Medulla oblongata (tissue), 1 donor: Measurements from ENCODE around the gene PER2.
"Not testable (repeated sequence)": the region's sequence is repeated elsewhere in the genome, so short reads cannot be mapped to it uniquely, and the experiment has no call there.

Source experiments
- DNase-seq: peaks from one replicate; pipeline ENCODE4 v3.0.0-alpha.2; 2015; ENCODE audit errors: extremely low spot score

Gene PER2

GRCh38 chr2:238288650-238289573 is 502 bp upstream of the PER2 start:
- DNase-seq = peak; percentile 98

- no peak for DNase-seq
These were observed 1.2 kb downstream of the PER2 start for GRCh38 chr2:238286987-238287736.

- DNase-seq = peak; percentile 66
These were observed 1.9 kb downstream of the PER2 start for GRCh38 chr2:238286551-238286950.

- peak; percentile 40 for DNase-seq
These were observed 2.3 kb downstream of the PER2 start for GRCh38 chr2:238286095-238286494.

GRCh38 chr2:238285653-238286082 is 2.7 kb downstream of the PER2 start:
- peak; percentile 71 for DNase-seq

GRCh38 chr2:238284802-238285515 is 3.5 kb downstream of the PER2 start:
- DNase-seq = no peak

GRCh38 chr2:238282861-238283738 is 5.3 kb downstream of the PER2 start:
- DNase-seq = no peak

GRCh38 chr2:238281826-238282480 is 6.5 kb downstream of the PER2 start:
- DNase-seq = no peak

- no peak for DNase-seq
These were observed 8.2 kb downstream of the PER2 start for GRCh38 chr2:238280083-238280825.

- no peak for DNase-seq
These were observed 9.1 kb downstream of the PER2 start for GRCh38 chr2:238279324-238279682.

- DNase-seq = no peak
These were observed 9.6 kb downstream of the PER2 start for GRCh38 chr2:238278626-238279323.

GRCh38 chr2:238277695-238278094 is 10.7 kb downstream of the PER2 start:
- DNase-seq = no peak

GRCh38 chr2:238274152-238274865 is 14.1 kb downstream of the PER2 start:
- DNase-seq = no peak

- not testable (repeated sequence) for DNase-seq
These were observed 15.0 kb downstream of the PER2 start for GRCh38 chr2:238273433-238273832.

- DNase-seq = no peak
These were observed 16.3 kb downstream of the PER2 start for GRCh38 chr2:238272156-238272555.

GRCh38 chr2:238271686-238272085 is 16.7 kb downstream of the PER2 start:
- DNase-seq = not testable (repeated sequence)

- no peak for DNase-seq
These were observed 17.3 kb downstream of the PER2 start for GRCh38 chr2:238271061-238271554.

- no peak for DNase-seq
These were observed 17.8 kb downstream of the PER2 start for GRCh38 chr2:238270606-238271005.
